HUES64 (cell line): Measurements from ENCODE around the gene IFT122.

Experiments used
- H3K27ac ChIP-seq: 2 replicates; pipeline ENCODE4 v1.7.0; 2013; ENCODE audit warnings: low read depth, low read length, inconsistent platforms
- H3K27me3 ChIP-seq: 2 replicates; pipeline ENCODE4 v1.6.1; 2013; ENCODE audit warnings: mild to moderate bottlenecking, low read length; ENCODE audit not compliant: insufficient read depth
- H3K36me3 ChIP-seq: 2 replicates; pipeline ENCODE4 v1.6.1; 2013; ENCODE audit warnings: mild to moderate bottlenecking, low read length; ENCODE audit not compliant: insufficient read depth
- H3K4me1 ChIP-seq: 2 replicates; pipeline ENCODE4 v1.6.1; 2013; ENCODE audit warnings: mild to moderate bottlenecking, low read length, moderate library complexity; ENCODE audit not compliant: insufficient read depth
- H3K4me3 ChIP-seq: 2 replicates; pipeline ENCODE4 v1.5.1; 2013; ENCODE audit warnings: mild to moderate bottlenecking, low read length, moderate library complexity
- H3K9ac ChIP-seq: 2 replicates; pipeline ENCODE4 v1.6.1; 2013; ENCODE audit warnings: mild to moderate bottlenecking, low read depth, low read length
- H3K9me3 ChIP-seq: 2 replicates; pipeline ENCODE4 v1.6.1; 2013; ENCODE audit warnings: low read depth, low read length; ENCODE audit not compliant: insufficient read depth
- WGBS: fragments of 150-250, 120-280 bp; methylation state at CpG from one replicate; pipeline ENCODE4 v1.1.7; 2013; ENCODE audit warnings: missing lambda C conversion rate; 5-methylcytosine and 5-hydroxymethylcytosine counted together

IFT122 gene

GRCh38 chr3:129425619-129426018, 14.4 kb upstream of the IFT122 start:
- Histone ChIP-seq H3K4me1 (peaks cover 38% of the 10 kb centered on the region), H3K36me3 (peaks cover 15% of the 10 kb centered on the region; the same call in 1 of the 2 replicates), H3K4me3 (no peak overlapping the region), H3K9ac (no peak overlapping the region), H3K9me3 (no peaks in the 10 kb centered on the region), H3K27me3 (peaks cover 13% of the 10 kb centered on the region), H3K27ac (peak overlapping the region; percentile 31; the same call in 1 of the 2 replicates)
- 75% methylated on average over 2 of the region's 2 CpGs for WGBS

DNA sequence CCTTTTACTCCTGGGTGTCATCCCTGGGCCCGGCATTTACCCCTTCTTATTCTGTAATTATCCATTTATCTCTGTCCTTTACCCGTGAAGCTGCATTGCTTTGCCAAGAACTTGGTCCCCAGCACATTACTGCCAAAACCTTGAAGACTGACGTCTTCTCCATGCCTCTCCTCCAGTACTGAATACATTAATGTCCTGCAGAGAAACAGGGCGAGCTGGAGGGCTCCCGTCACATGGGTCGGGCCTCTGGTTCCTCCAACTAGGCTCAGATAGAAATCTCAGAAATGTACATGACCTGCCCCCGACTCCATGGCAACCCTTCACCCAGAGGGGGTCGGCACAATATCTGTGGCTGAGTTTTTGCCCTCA, 12.0 kb upstream of the IFT122 start:
- 21% methylated on average over 8 of the region's 8 CpGs for WGBS
- H3K9me3 ChIP-seq: no peaks in the 10 kb centered on the region
- peaks cover 37% of the 10 kb centered on the region for H3K36me3 ChIP-seq
- peaks cover 13% of the 10 kb centered on the region for H3K27me3 ChIP-seq
- H3K9ac ChIP-seq: no peak overlapping the region
- H3K27ac ChIP-seq: no peak overlapping the region
- H3K4me3 ChIP-seq: peak overlapping the region; percentile 56
- peaks cover 38% of the 10 kb centered on the region for H3K4me1 ChIP-seq

DNA sequence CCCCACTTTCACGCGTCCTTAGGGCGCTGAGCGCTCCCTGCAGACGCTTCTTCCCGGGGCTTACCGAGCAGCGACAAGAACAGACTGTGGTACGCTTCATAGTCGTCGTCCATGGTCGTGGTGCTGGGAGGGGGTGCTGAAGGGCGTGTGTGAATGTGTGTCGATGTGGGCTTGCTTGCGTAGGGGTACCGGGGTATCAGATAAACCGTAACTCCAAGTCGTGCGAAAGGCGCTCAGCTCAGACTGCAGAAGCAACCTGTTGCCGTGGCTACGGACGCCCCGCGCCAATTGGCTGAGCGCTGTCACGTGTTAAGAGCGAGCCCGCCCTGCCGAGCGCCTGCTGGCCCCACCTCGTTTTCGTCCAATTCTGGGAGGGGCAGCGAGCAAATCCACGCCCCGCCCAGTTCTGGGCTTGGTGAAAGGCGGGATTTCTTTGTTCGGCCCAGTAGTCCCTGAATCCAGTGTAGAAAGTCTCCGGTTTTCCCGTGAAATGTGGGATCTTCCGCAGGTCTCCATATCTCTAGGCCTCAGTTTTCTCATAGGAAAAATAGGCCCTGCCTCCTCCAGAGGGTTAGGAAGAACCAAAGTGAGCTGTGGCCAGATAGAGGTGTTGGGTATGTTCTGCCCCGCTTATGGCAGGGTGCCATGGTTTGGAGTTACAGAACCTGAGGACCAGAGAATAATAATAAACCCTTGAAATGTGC, 11.5 kb upstream of the IFT122 start, which contains the start of gene EFCAB12:
Gene EFCAB12, minus strand, starts transcription at position 261 of the 704 bp plus-strand sequence. Its CDS starts 148 bp downstream, at position 113.
- peaks cover 13% of the 10 kb centered on the region for H3K27me3 ChIP-seq

GRCh38 chr3:129429080-129429451, 11.0 kb upstream of the IFT122 start:
- WGBS: 91% methylated on average over 3 of the region's 3 CpGs
- peak overlapping the region; percentile 66 for H3K9ac ChIP-seq
- H3K27me3 ChIP-seq: peaks cover 13% of the 10 kb centered on the region
- peaks cover 48% of the 10 kb centered on the region for H3K36me3 ChIP-seq
- no peaks in the 10 kb centered on the region for H3K9me3 ChIP-seq
- H3K4me3 ChIP-seq: 0 out of 2 replicates have a peak overlapping the region, but pooled peaks have one; percentile 23
- H3K27ac ChIP-seq: peak overlapping the region; percentile 63
- peaks cover 33% of the 10 kb centered on the region for H3K4me1 ChIP-seq

More for the DNA sequence above, 11.5 kb upstream of the IFT122 start, which contains the start of gene EFCAB12:
- H3K4me1 ChIP-seq: peaks cover 38% of the 10 kb centered on the region
- peak within 1 kb of the TSS; percentile 56 for H3K4me3 ChIP-seq
- peak within 1 kb of the TSS; percentile 63 for H3K27ac ChIP-seq
- 4% methylated on average over 42 of the region's 42 CpGs for WGBS
- peaks cover 43% of the 10 kb centered on the region for H3K36me3 ChIP-seq
- peak within 1 kb of the TSS; percentile 66 for H3K9ac ChIP-seq
- no peaks in the 10 kb centered on the region for H3K9me3 ChIP-seq

DNA sequence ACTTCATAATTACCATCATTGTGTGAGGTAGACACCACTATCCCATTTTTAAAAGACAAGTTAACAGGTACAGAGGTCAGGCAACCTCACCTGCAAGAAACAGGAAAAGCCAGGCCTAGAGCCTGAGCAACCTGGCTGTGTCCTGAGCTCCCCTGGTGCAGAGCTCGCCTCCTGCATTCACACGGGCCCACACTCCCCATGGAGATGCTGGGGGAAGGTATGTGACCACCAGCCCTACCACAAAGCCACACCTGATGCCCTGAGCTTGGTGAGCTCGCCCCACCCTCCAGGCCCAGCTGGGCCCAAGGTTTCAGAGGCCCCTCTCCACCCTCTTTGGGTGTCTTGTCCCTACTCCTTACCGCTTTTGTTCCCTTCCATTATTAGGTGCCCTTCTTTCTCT, 10.4 kb upstream of the IFT122 start:
- H3K4me1 ChIP-seq: peaks cover 27% of the 10 kb centered on the region
- WGBS: 70% methylated on average over 4 of the region's 4 CpGs
- H3K27me3 ChIP-seq: peaks cover 13% of the 10 kb centered on the region
- no peaks in the 10 kb centered on the region for H3K9me3 ChIP-seq
- no peak overlapping the region for H3K4me3 ChIP-seq
- peaks cover 53% of the 10 kb centered on the region for H3K36me3 ChIP-seq
- H3K27ac ChIP-seq: peak overlapping the region; percentile 53; the same call in 1 of the 2 replicates
- no peak overlapping the region; the same call in 1 of the 2 replicates for H3K9ac ChIP-seq

DNA sequence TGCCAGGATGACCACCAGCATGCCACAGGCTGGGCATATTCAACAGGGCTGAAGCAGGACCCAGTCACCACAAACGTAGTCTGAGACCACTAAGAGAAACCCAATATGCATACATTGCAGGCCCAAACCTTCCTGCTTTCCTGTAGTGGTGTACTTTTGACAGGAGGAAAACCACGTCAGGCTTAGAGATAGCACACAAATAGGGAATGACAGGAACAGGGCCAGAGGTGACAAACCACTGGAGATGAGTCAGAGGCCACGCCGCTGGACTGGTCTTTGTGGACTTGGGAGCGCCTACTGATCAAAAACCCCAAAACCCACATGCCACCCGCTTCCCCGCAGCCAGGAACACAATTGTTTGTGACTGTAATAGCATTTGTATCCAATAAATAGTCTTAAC, 8.0 kb upstream of the IFT122 start:
- Histone ChIP-seq H3K9me3 (no peaks in the 10 kb centered on the region), H3K9ac (no peak overlapping the region), H3K27me3 (peaks cover 13% of the 10 kb centered on the region), H3K4me1 (peaks cover 14% of the 10 kb centered on the region; the same call in 1 of the 2 replicates), H3K27ac (no peak overlapping the region), H3K36me3 (peaks cover 78% of the 10 kb centered on the region), H3K4me3 (no peak overlapping the region)
- WGBS: 94% methylated on average over 6 of the region's 7 CpGs

GRCh38 chr3:129432671-129433070, 7.4 kb upstream of the IFT122 start:
- H3K36me3 ChIP-seq: peaks cover 84% of the 10 kb centered on the region

GRCh38 chr3:129433565-129433964, 6.5 kb upstream of the IFT122 start:
- Histone ChIP-seq H3K27me3 (no peaks in the 10 kb centered on the region), H3K4me1 (peaks cover 17% of the 10 kb centered on the region; the same call in 1 of the 2 replicates), H3K27ac (no peak overlapping the region), H3K4me3 (no peak overlapping the region), H3K9me3 (no peaks in the 10 kb centered on the region), H3K9ac (no peak overlapping the region), H3K36me3 (peaks cover 91% of the 10 kb centered on the region)
- 94% methylated on average over 4 of the region's 5 CpGs for WGBS

More at GRCh38 chr3:129432671-129433070, 7.4 kb upstream of the IFT122 start:
- Histone ChIP-seq H3K9ac (no peak overlapping the region), H3K9me3 (no peaks in the 10 kb centered on the region), H3K4me1 (peaks cover 14% of the 10 kb centered on the region; the same call in 1 of the 2 replicates), H3K27ac (no peak overlapping the region), H3K27me3 (peaks cover 7% of the 10 kb centered on the region), H3K4me3 (no peak overlapping the region)

GRCh38 chr3:129434140-129434539, 5.9 kb upstream of the IFT122 start:
- WGBS: no CpG with 5 or more reads among the region's 1 CpG
- Histone ChIP-seq H3K4me1 (peaks cover 17% of the 10 kb centered on the region; the same call in 1 of the 2 replicates), H3K36me3 (peaks cover 89% of the 10 kb centered on the region), H3K27ac (no peak overlapping the region), H3K9ac (no peak overlapping the region), H3K9me3 (no peaks in the 10 kb centered on the region), H3K4me3 (no peak overlapping the region), H3K27me3 (no peaks in the 10 kb centered on the region)

DNA sequence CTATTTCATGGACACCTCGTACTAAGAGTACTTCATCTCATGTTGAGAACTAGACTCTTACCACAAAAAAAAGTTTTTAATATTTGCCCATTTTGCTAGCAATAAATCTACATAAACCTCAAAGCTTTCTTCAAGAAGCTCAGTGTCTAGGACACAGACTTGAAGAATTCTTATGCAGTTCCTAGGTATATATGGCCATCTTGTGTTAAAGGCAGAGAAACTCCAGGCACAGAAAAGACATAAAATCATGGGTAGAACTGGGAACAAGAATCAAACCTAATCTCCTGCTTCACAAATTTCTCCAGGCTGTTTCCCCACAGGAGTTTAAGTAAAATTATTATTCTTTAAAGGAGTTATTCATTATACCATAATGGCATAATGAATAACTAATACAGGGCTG, 4.7 kb upstream of the IFT122 start:
- no peak overlapping the region for H3K4me3 ChIP-seq

DNA sequence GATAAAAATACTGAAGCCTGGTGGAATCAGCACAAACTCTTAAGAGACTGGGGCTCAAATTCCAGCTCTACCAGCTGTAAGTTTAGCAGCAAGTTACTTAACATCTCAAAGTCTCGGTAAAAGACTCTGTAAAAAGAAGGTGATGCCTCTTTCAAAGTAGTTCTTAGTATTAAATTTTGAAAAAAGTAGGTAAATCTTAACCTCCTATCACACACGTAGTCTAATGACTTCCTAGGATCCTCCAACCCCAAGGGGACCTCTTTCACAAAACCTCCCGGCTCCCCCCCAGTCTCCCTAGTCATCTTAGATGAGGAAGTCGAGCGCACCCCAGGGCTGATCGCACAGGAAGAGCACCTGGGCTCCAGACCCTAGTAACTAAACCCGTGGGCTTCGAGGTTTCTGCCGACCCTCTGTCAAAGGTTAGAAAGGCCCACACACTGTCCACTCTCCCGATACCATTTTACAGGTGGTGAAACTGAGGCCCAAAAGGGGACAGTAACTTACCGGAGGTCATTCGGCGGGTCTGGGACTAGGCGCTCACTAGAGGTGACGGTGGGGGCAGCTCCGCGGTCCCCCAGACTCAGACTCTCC, 703 bp upstream of the IFT122 start:
- peak overlapping the region; percentile 80 for H3K27ac ChIP-seq
- under 1% methylated on average over 16 of the region's 17 CpGs for WGBS
- H3K4me1 ChIP-seq: peaks cover 26% of the 10 kb centered on the region; the same call in 1 of the 2 replicates
- no peaks in the 10 kb centered on the region for H3K27me3 ChIP-seq
- no peaks in the 10 kb centered on the region for H3K9me3 ChIP-seq
- peak overlapping the region; percentile 83 for H3K9ac ChIP-seq
- peaks cover 41% of the 10 kb centered on the region for H3K36me3 ChIP-seq
- peak overlapping the region; percentile 93 for H3K4me3 ChIP-seq

More for the DNA sequence above, 4.7 kb upstream of the IFT122 start:
- Histone ChIP-seq H3K9me3 (no peaks in the 10 kb centered on the region), H3K36me3 (peaks cover 79% of the 10 kb centered on the region), H3K4me1 (peaks cover 8% of the 10 kb centered on the region; the same call in 1 of the 2 replicates), H3K27ac (no peak overlapping the region), H3K9ac (no peak overlapping the region), H3K27me3 (no peaks in the 10 kb centered on the region)
- 90% methylated on average over 1 of the region's 1 CpG for WGBS
